SK-N-MC (cell line): ENCODE data around the gene BMS1.

Experiments used
- EZH2 ChIP-seq: fragments of 200-600 bp; sonication (generic); IDR thresholded peaks from one replicate; pipeline ENCODE4 v1.6.1; 2017; ENCODE audit warnings: antibody characterized with exemption
- FOXP2 ChIP-seq: optimal IDR thresholded peaks from 2 replicates; pipeline ENCODE3; 2011; ENCODE audit warnings: mild to moderate bottlenecking, moderate library complexity; ENCODE audit not compliant: insufficient read depth; ENCODE audit errors: extremely low read length, control extremely low read depth
- POLR2AphosphoS5 ChIP-seq: IDR thresholded peaks from 2 replicates; pipeline ENCODE4 v1.6.1; 2012; ENCODE audit warnings: mild to moderate bottlenecking, low read depth, low read length, borderline replicate concordance

GRCh38 chr10:42879380-42880254 is 97.0 kb downstream of the BMS1 start:
- no peak for TF ChIP-seq EZH2
- TF ChIP-seq POLR2AphosphoS5, result no peak
- TF ChIP-seq FOXP2, result no peak
